Activated CD8-positive, alpha-beta T cell treated with anti-CD3 and anti-CD28 coated beads, Interleukin-2, amount 10 ng/mL, durations not matched to agents 7 days and 5 days (primary cell): ENCODE data around the gene KRTAP5-2. TPM values are rescaled to one million over a fixed set of nuclear protein-coding genes. Genes with fewer than 3 reads are reported as not detected.

Experiments used
- ATAC-seq: fragments of 150-1000 bp; cut with Tn5 transposase; one replicate; pipeline ENCODE4 v1.10.0; 2021; ENCODE audit warnings: moderate library complexity
- CTCF ChIA-PET: fragments of 350-600 bp; sonication (Branson Sonifier 250); formaldehyde crosslinking; loops from one replicate; lab custom pipeline; 2021; ENCODE audit warnings: antibody characterized with exemption; lab: Charles Lee
- POLR2A ChIA-PET: fragments of 350-600 bp; sonication (Branson Sonifier 250); formaldehyde crosslinking; loops from one replicate; lab custom pipeline; 2021; ENCODE audit warnings: antibody characterized with exemption; lab: Charles Lee
- DNase-seq: peaks from one replicate; pipeline ENCODE4 v3.0.0-alpha.2; 2020
- H3K27ac Mint-ChIP-seq: one replicate; pipeline ENCODE4 v1.8.0; 2021; ENCODE audit warnings: mild to moderate bottlenecking, mixed read lengths
- H3K27me3 Mint-ChIP-seq: one replicate; pipeline ENCODE4 v1.8.0; 2021; ENCODE audit warnings: low read depth, mixed read lengths
- H3K36me3 Mint-ChIP-seq: one replicate; pipeline ENCODE4 v1.8.0; 2021; ENCODE audit warnings: low read depth, mixed read lengths
- H3K4me1 Mint-ChIP-seq: one replicate; pipeline ENCODE4 v1.8.0; 2021; ENCODE audit warnings: low read depth, mixed read lengths
- H3K4me3 Mint-ChIP-seq: one replicate; pipeline ENCODE4 v1.8.0; 2021; ENCODE audit warnings: mild to moderate bottlenecking, mixed read lengths
- H3K9me3 Mint-ChIP-seq: one replicate; pipeline ENCODE4 v1.8.0; 2022; ENCODE audit warnings: mixed read lengths; ENCODE audit not compliant: insufficient read depth
- total RNA-seq, 2 experiments: library from RNA; stranded (reverse); gene quantifications; one replicate each; pipeline ENCODE4 v1.2.3, GENCODE V29; 2021

The KRTAP5-2 gene
- total RNA-seq, 2 experiments from 2014 or later = not detected

- Mint-ChIP-seq H3K36me3 (no peaks in the 10 kb centered on the region), H3K4me1 (no peaks in the 10 kb centered on the region), H3K9me3 (no peaks in the 10 kb centered on the region), H3K4me3 (no peak overlapping the region), H3K27me3 (peaks cover 8% of the 10 kb centered on the region), H3K27ac (no peak overlapping the region)
- DNase-seq (no peak), ATAC-seq (no peak)
- POLR2A ChIA-PET = no interaction called here
- CTCF ChIA-PET = interaction anchor here (4.8 kb wide), 1 partner anchor 15 kb away, joined by 49 read pairs; no protein-coding TSS in a partner anchor
Measured at GRCh38 chr11:1638344-1638743, 40.2 kb upstream of the KRTAP5-2 start.

GRCh38 chr11:1637628-1638027 lies 39.5 kb upstream of the KRTAP5-2 start:
- ChIA-PET POLR2A (interaction anchor here (0.6 kb wide), 1 partner anchor 1747 kb away, joined by 4 read pairs; no protein-coding TSS in a partner anchor), CTCF (interaction anchor here (1.0 to 4.8 kb wide), 3 partner anchors 9 to 16 kb away, joined by 4 to 49 read pairs (median 5); partner anchors contain the start of gene KRTAP5-5)
- no peak for ATAC-seq
- no peaks in the 10 kb centered on the region for H3K4me1 Mint-ChIP-seq
- no peak overlapping the region for H3K27ac Mint-ChIP-seq
- H3K27me3 Mint-ChIP-seq = peaks cover 8% of the 10 kb centered on the region
- H3K9me3 Mint-ChIP-seq = no peaks in the 10 kb centered on the region
- no peak for DNase-seq
- no peak overlapping the region for H3K4me3 Mint-ChIP-seq
- no peaks in the 10 kb centered on the region for H3K36me3 Mint-ChIP-seq

- ATAC-seq = no peak
- H3K27me3 Mint-ChIP-seq = peaks cover 10% of the 10 kb centered on the region
- no peak for DNase-seq
- H3K4me1 Mint-ChIP-seq = no peaks in the 10 kb centered on the region
- no peak overlapping the region for H3K27ac Mint-ChIP-seq
- ChIA-PET POLR2A (no interaction called here), CTCF (interaction anchor here (0.6 to 4.8 kb wide), 3 partner anchors 17 to 41 kb away, joined by 4 to 49 read pairs (median 5); no protein-coding TSS in a partner anchor)
- no peaks in the 10 kb centered on the region for H3K36me3 Mint-ChIP-seq
- H3K9me3 Mint-ChIP-seq = no peaks in the 10 kb centered on the region
- no peak overlapping the region for H3K4me3 Mint-ChIP-seq
Measured at GRCh38 chr11:1636291-1636950, 38.3 kb upstream of the KRTAP5-2 start.

- ChIA-PET CTCF (interaction anchor here (0.7 kb wide), 1 partner anchor 19 kb away, joined by 3 read pairs; no protein-coding TSS in a partner anchor), POLR2A (no interaction called here)
- Mint-ChIP-seq H3K27me3 (peaks cover 10% of the 10 kb centered on the region), H3K36me3 (no peaks in the 10 kb centered on the region), H3K4me3 (no peak overlapping the region), H3K9me3 (no peaks in the 10 kb centered on the region), H3K4me1 (no peaks in the 10 kb centered on the region), H3K27ac (no peak overlapping the region)
- no peak for DNase-seq
- ATAC-seq = no peak
Measured at GRCh38 chr11:1633864-1634263, 35.8 kb upstream of the KRTAP5-2 start.

- no peak for DNase-seq
- H3K4me3 Mint-ChIP-seq = no peak overlapping the region
- no peaks in the 10 kb centered on the region for H3K4me1 Mint-ChIP-seq
- no peak for ATAC-seq
- H3K9me3 Mint-ChIP-seq = no peaks in the 10 kb centered on the region
- ChIA-PET POLR2A (no interaction called here), CTCF (interaction anchor here (2.1 to 2.2 kb wide), 2 partner anchors 9 to 21 kb away, joined by 9 to 12 read pairs; no protein-coding TSS in a partner anchor)
- no peaks in the 10 kb centered on the region for H3K36me3 Mint-ChIP-seq
- H3K27me3 Mint-ChIP-seq = peaks cover 12% of the 10 kb centered on the region
- H3K27ac Mint-ChIP-seq = no peak overlapping the region
Measured at GRCh38 chr11:1632053-1632714, 34.1 kb upstream of the KRTAP5-2 start.

- no peaks in the 10 kb centered on the region for H3K36me3 Mint-ChIP-seq
- no peak overlapping the region for H3K27ac Mint-ChIP-seq
- ChIA-PET POLR2A (no interaction called here), CTCF (interaction anchor here (0.8 to 2.2 kb wide), 6 partner anchors 8 to 84 kb away, joined by 3 to 12 read pairs (median 6); no protein-coding TSS in a partner anchor)
- no peaks in the 10 kb centered on the region for H3K9me3 Mint-ChIP-seq
- DNase-seq (no peak), ATAC-seq (no peak)
- no peak overlapping the region for H3K4me3 Mint-ChIP-seq
- H3K4me1 Mint-ChIP-seq = no peaks in the 10 kb centered on the region
- H3K27me3 Mint-ChIP-seq = peaks cover 14% of the 10 kb centered on the region
Measured at GRCh38 chr11:1631066-1631568, 33.0 kb upstream of the KRTAP5-2 start.

GRCh38 chr11:1630271-1630670 lies 32.2 kb upstream of the KRTAP5-2 start:
- Mint-ChIP-seq H3K9me3 (no peaks in the 10 kb centered on the region), H3K36me3 (no peaks in the 10 kb centered on the region), H3K27ac (no peak overlapping the region), H3K4me1 (no peaks in the 10 kb centered on the region), H3K4me3 (no peak overlapping the region), H3K27me3 (peaks cover 13% of the 10 kb centered on the region)
- ATAC-seq (no peak), DNase-seq (no peak)
- ChIA-PET POLR2A (no interaction called here), CTCF (interaction anchor here (0.8 to 2.2 kb wide), 4 partner anchors 11 to 83 kb away, joined by 4 to 12 read pairs (median 9); no protein-coding TSS in a partner anchor)

- Mint-ChIP-seq H3K27me3 (peaks cover 13% of the 10 kb centered on the region), H3K36me3 (no peaks in the 10 kb centered on the region), H3K27ac (no peak within 1 kb of the TSS), H3K4me3 (no peak within 1 kb of the TSS), H3K4me1 (no peaks in the 10 kb centered on the region), H3K9me3 (no peaks in the 10 kb centered on the region)
- DNase-seq (no peak), ATAC-seq (no peak)
- POLR2A ChIA-PET = no interaction called here
- CTCF ChIA-PET = interaction anchor here (1.1 to 2.0 kb wide), 4 partner anchors 8 to 83 kb away, joined by 3 to 9 read pairs (median 6); no protein-coding TSS in a partner anchor
Measured at GRCh38 chr11:1629326-1630185, 31.5 kb upstream of the KRTAP5-2 start, which contains the start of gene KRTAP5-5. Gene KRTAP5-5, plus strand, starts transcription at chr11:1629775. Its CDS starts 66 bp downstream, at chr11:1629841.

GRCh38 chr11:1628506-1629325 lies 30.6 kb upstream of the KRTAP5-2 start:
- ChIA-PET POLR2A (no interaction called here), CTCF (interaction anchor here (1.0 to 1.8 kb wide), 5 partner anchors 9 to 34 kb away, joined by 3 to 7 read pairs (median 3); no protein-coding TSS in a partner anchor)
- no peak overlapping the region for H3K27ac Mint-ChIP-seq
- no peak overlapping the region for H3K4me3 Mint-ChIP-seq
- H3K9me3 Mint-ChIP-seq = no peaks in the 10 kb centered on the region
- H3K27me3 Mint-ChIP-seq = peaks cover 16% of the 10 kb centered on the region
- peak; percentile 97 for ATAC-seq
- no peaks in the 10 kb centered on the region for H3K4me1 Mint-ChIP-seq
- no peaks in the 10 kb centered on the region for H3K36me3 Mint-ChIP-seq
- peak; percentile 65 for DNase-seq

- ChIA-PET CTCF (interaction anchor here (1.0 to 1.1 kb wide), 2 partner anchors 27 to 79 kb away, joined by 3 to 5 read pairs; no protein-coding TSS in a partner anchor), POLR2A (no interaction called here)
- no peak for DNase-seq
- H3K36me3 Mint-ChIP-seq = no peaks in the 10 kb centered on the region
- no peak overlapping the region for H3K4me3 Mint-ChIP-seq
- H3K4me1 Mint-ChIP-seq = no peaks in the 10 kb centered on the region
- H3K9me3 Mint-ChIP-seq = no peaks in the 10 kb centered on the region
- peaks cover 9% of the 10 kb centered on the region for H3K27me3 Mint-ChIP-seq
- ATAC-seq = no peak
- no peak overlapping the region for H3K27ac Mint-ChIP-seq
Measured at GRCh38 chr11:1625541-1625940, 27.4 kb upstream of the KRTAP5-2 start.
